PFSK-1 (cell line): ENCODE data around the gene PTPRN2.

Experiments
- FOXP2 ChIP-seq: optimal IDR thresholded peaks from 2 replicates; pipeline ENCODE3; 2011; ENCODE audit warnings: borderline replicate concordance, control low read depth, inconsistent platforms; ENCODE audit not compliant: insufficient read depth; ENCODE audit errors: extremely low read length, extremely low read depth
- POLR2AphosphoS5 ChIP-seq: IDR thresholded peaks from 2 replicates; pipeline ENCODE4 v1.6.1; 2012; ENCODE audit warnings: low read depth, mild to moderate bottlenecking, control low read depth, low read length, moderate library complexity
- SIN3A ChIP-seq: IDR thresholded peaks from 2 replicates; pipeline ENCODE4 v1.6.1; 2012; ENCODE audit warnings: mild to moderate bottlenecking, low read length, moderate library complexity, borderline replicate concordance; ENCODE audit not compliant: insufficient read depth
- TAF1 ChIP-seq: IDR thresholded peaks from 2 replicates; pipeline ENCODE4 v1.6.1; 2012; ENCODE audit warnings: low read length, control low read depth, borderline replicate concordance; ENCODE audit not compliant: insufficient read depth
- TF ChIP-seq, protein P1 (sequence below), 2 experiments: IDR thresholded peaks; 2 replicates each; pipeline versions ENCODE4 v1.6.1 to v1.8.0; 2011 to 2012; ENCODE audit warnings: low read depth in 2 of 2, low read length in 2 of 2, control low read depth in 1 of 2, inconsistent platforms in 1 of 2, mild to moderate bottlenecking in 1 of 2, moderate library complexity in 1 of 2; ENCODE audit not compliant: insufficient read depth in 1 of 2

The PTPRN2 gene

GRCh38 chr7:157595086-157595855 lies 992.4 kb downstream of the PTPRN2 start:
- TF ChIP-seq TAF1 (no peak), SIN3A (no peak), POLR2AphosphoS5 (no peak), FOXP2 (no peak)
- TF ChIP-seq, protein P1, sequence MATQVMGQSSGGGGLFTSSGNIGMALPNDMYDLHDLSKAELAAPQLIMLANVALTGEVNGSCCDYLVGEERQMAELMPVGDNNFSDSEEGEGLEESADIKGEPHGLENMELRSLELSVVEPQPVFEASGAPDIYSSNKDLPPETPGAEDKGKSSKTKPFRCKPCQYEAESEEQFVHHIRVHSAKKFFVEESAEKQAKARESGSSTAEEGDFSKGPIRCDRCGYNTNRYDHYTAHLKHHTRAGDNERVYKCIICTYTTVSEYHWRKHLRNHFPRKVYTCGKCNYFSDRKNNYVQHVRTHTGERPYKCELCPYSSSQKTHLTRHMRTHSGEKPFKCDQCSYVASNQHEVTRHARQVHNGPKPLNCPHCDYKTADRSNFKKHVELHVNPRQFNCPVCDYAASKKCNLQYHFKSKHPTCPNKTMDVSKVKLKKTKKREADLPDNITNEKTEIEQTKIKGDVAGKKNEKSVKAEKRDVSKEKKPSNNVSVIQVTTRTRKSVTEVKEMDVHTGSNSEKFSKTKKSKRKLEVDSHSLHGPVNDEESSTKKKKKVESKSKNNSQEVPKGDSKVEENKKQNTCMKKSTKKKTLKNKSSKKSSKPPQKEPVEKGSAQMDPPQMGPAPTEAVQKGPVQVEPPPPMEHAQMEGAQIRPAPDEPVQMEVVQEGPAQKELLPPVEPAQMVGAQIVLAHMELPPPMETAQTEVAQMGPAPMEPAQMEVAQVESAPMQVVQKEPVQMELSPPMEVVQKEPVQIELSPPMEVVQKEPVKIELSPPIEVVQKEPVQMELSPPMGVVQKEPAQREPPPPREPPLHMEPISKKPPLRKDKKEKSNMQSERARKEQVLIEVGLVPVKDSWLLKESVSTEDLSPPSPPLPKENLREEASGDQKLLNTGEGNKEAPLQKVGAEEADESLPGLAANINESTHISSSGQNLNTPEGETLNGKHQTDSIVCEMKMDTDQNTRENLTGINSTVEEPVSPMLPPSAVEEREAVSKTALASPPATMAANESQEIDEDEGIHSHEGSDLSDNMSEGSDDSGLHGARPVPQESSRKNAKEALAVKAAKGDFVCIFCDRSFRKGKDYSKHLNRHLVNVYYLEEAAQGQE (IDR thresholded peaks at IDR 0.05; ENCODE audit: insufficient read depth in 1 of 2, low read depth in 2 of 2, low read length in 2 of 2) = no peak

GRCh38 chr7:157594306-157594705 lies 993.3 kb downstream of the PTPRN2 start:
- no peak for TF ChIP-seq TAF1
- TF ChIP-seq, protein P1 (IDR thresholded peaks at IDR 0.05; ENCODE audit: insufficient read depth in 1 of 2, low read depth in 2 of 2, low read length in 2 of 2) = no peak
- no peak for TF ChIP-seq SIN3A
- no peak for TF ChIP-seq FOXP2
- TF ChIP-seq POLR2AphosphoS5 = no peak

GRCh38 chr7:157593541-157593940 lies 994.1 kb downstream of the PTPRN2 start:
- TF ChIP-seq SIN3A (no peak), TAF1 (no peak), FOXP2 (no peak), POLR2AphosphoS5 (no peak)
- TF ChIP-seq, protein P1 (IDR thresholded peaks at IDR 0.05; ENCODE audit: insufficient read depth in 1 of 2, low read depth in 2 of 2, low read length in 2 of 2) = no peak

- no peak for TF ChIP-seq POLR2AphosphoS5
- TF ChIP-seq, protein P1 (IDR thresholded peaks at IDR 0.05; ENCODE audit: insufficient read depth in 1 of 2, low read depth in 2 of 2, low read length in 2 of 2) = no peak
- no peak for TF ChIP-seq SIN3A
- TF ChIP-seq TAF1 = no peak
- no peak for TF ChIP-seq FOXP2
Measured at GRCh38 chr7:157590526-157590925, 997.1 kb downstream of the PTPRN2 start.
